ENCODE measurements around the gene NKX1-2. TPM values are rescaled to one million over a fixed set of nuclear protein-coding genes. Genes with fewer than 3 reads are reported as not detected.

Gene NKX1-2
- total RNA-seq, 1 experiment from 2014 or later: not detected

DNA sequence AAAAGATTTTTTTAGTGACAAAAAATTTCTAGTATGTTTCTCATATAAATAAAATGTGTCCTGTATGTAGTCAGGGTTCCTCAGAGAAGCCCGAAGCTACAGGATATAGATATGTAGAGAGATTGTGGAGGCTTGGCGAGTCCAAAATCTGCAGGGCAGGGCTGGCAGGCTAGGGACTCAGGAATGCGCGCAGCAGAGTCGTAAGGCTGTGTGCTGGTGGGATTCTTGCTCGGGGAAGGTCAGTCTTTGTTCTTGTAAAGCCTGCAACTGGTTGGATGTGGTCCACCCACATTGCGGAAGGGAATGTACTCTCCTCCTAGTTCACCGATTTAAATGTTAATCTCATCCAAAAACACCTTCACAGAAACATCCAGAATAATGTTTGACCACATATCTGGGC is 42.4 kb upstream of the NKX1-2 start:
- Histone ChIP-seq H3K27ac (ENCODE audit: low read depth, low read length, poor library complexity, severe bottlenecking) (no peak overlapping the region), H3K27me3 (replicated peaks; ENCODE audit: insufficient read depth, low read depth, low read length, poor library complexity) (no peaks in the 10 kb centered on the region), H3K4me1 (ENCODE audit: insufficient read depth, low read length, poor library complexity, severe bottlenecking) (no peaks in the 10 kb centered on the region), H3K4me3 (ENCODE audit: low read depth, low read length, poor library complexity, severe bottlenecking) (no peak overlapping the region), H3K9me3 (ENCODE audit: low read depth, low read length, poor library complexity, severe bottlenecking) (no peaks in the 10 kb centered on the region), H3K36me3 (ENCODE audit: insufficient read depth, low read length, poor library complexity, severe bottlenecking) (no peaks in the 10 kb centered on the region)
- ChIA-PET CTCF (no interaction called here), POLR2A (ENCODE audit: low non-redundant PET) (no interaction called here)
- TF ChIP-seq EZH2 (IDR thresholded peaks at IDR 0.05; ENCODE audit: borderline replicate concordance, low read depth, low read length, poor library complexity, severe bottlenecking): no peak
- no peak for TF ChIP-seq CTCF (conservative IDR thresholded peaks at IDR 0.05; ENCODE audit: low read depth, low read length)
- BruUV-seq (replicated peaks): no TSS peak
- DNase-seq (ENCODE audit: low spot score): no peak
- intact Hi-C loops (cut with micrococcal nuclease; ENCODE audit: unreplicated experiment): no loop called here

- POLR2A ChIA-PET (ENCODE audit: low non-redundant PET): no interaction called here
- Histone ChIP-seq H3K9me3 (ENCODE audit: low read depth, low read length, poor library complexity, severe bottlenecking) (no peaks in the 10 kb centered on the region), H3K36me3 (ENCODE audit: insufficient read depth, low read length, poor library complexity, severe bottlenecking) (no peaks in the 10 kb centered on the region), H3K27ac (ENCODE audit: low read depth, low read length, poor library complexity, severe bottlenecking) (no peak overlapping the region), H3K4me1 (ENCODE audit: insufficient read depth, low read length, poor library complexity, severe bottlenecking) (no peaks in the 10 kb centered on the region), H3K4me3 (ENCODE audit: low read depth, low read length, poor library complexity, severe bottlenecking) (no peak overlapping the region), H3K27me3 (replicated peaks; ENCODE audit: insufficient read depth, low read depth, low read length, poor library complexity) (no peaks in the 10 kb centered on the region)
- intact Hi-C loops (cut with micrococcal nuclease; ENCODE audit: unreplicated experiment): no loop called here
- CTCF ChIA-PET: no interaction called here
- no TSS peak for BruUV-seq (replicated peaks)
- TF ChIP-seq CTCF (conservative IDR thresholded peaks at IDR 0.05; ENCODE audit: low read depth, low read length) (no peak), EZH2 (IDR thresholded peaks at IDR 0.05; ENCODE audit: borderline replicate concordance, low read depth, low read length, poor library complexity, severe bottlenecking) (no peak)
- DNase-seq (ENCODE audit: low spot score): no peak
These were observed 41.3 kb upstream of the NKX1-2 start for GRCh38 chr10:124491105-124491504.

DNA sequence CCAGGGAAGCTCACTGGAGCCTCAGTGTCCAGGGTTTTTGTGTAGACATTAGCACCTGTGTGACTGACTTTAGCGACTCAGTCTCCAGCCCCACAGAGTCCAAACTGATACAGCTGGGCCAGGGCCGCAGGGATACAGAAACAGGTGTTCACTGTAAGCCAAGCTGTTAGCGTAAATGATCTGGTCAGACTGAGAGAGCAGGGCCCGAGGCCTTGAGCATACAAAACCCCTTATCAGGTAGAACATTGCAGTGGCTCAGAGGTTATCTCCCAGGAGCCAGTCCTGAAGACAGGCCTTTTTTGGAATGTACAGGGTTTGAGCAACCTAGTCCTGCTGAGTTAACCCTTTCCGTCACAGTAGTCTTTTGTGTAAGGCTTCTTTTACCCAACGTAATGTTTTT is 36.8 kb upstream of the NKX1-2 start:
- no peaks in the 10 kb centered on the region for H3K9me3 ChIP-seq (ENCODE audit: low read depth, low read length, poor library complexity, severe bottlenecking)
- DNase-seq (ENCODE audit: low spot score): no peak
- TF ChIP-seq CTCF (conservative IDR thresholded peaks at IDR 0.05; ENCODE audit: low read depth, low read length) (no peak), EZH2 (IDR thresholded peaks at IDR 0.05; ENCODE audit: borderline replicate concordance, low read depth, low read length, poor library complexity, severe bottlenecking) (no peak)
- ChIA-PET CTCF (no interaction called here), POLR2A (ENCODE audit: low non-redundant PET) (no interaction called here)
- H3K4me1 ChIP-seq (ENCODE audit: insufficient read depth, low read length, poor library complexity, severe bottlenecking): peaks cover 5% of the 10 kb centered on the region
- intact Hi-C loops (cut with micrococcal nuclease; ENCODE audit: unreplicated experiment): no loop called here
- no peaks in the 10 kb centered on the region for H3K36me3 ChIP-seq (ENCODE audit: insufficient read depth, low read length, poor library complexity, severe bottlenecking)
- H3K27ac ChIP-seq (ENCODE audit: low read depth, low read length, poor library complexity, severe bottlenecking): no peak overlapping the region
- no peaks in the 10 kb centered on the region for H3K27me3 ChIP-seq (replicated peaks; ENCODE audit: insufficient read depth, low read depth, low read length, poor library complexity)
- H3K4me3 ChIP-seq (ENCODE audit: low read depth, low read length, poor library complexity, severe bottlenecking): no peak overlapping the region
- BruUV-seq (replicated peaks): no TSS peak
